NCI-H82 (cell line): ENCODE data around the gene REPS2.

Source experiments
- DNase-seq: peaks from one replicate; lab custom pipeline; 2025; lab: John Stamatoyannopoulos, UW

REPS2 gene

DNA sequence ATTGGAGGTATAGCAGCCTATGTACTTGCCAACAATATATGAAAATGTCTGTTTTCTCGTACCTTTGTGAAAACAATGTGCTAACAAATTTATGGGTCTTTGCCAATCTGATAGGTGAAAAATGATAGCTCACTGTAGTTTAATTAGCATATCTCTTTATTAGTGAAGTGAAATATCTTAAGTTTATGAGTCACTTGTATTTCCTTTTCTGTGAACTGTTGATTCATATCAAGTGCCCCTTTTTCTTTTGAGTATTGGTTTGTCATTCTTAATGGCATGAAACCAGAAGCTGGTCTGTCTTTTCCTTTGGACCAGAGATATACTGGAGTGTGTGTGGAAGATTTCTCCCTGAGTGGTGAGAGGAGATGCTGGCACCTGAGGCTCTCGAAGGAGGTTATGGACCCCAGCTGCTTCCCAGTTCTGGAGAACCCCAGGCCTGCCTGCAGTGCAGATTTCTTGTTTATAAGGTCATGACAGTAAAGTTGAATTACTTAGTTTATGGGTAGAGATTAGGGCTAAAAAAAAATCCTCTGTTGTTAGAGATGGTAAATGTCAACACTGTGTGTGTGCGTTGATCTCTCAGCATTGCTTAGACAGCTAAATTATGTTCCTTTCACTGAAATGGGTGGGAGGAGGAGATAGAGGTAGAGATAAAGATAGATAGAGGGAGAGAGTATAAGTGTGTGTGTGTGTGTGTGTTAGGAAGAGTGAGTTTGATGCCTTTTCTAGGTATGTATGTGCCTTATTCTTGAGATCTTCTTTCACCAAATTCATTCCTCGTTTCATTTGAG is 89.9 kb downstream of the REPS2 start:
- DNase-seq, result no peak

DNA sequence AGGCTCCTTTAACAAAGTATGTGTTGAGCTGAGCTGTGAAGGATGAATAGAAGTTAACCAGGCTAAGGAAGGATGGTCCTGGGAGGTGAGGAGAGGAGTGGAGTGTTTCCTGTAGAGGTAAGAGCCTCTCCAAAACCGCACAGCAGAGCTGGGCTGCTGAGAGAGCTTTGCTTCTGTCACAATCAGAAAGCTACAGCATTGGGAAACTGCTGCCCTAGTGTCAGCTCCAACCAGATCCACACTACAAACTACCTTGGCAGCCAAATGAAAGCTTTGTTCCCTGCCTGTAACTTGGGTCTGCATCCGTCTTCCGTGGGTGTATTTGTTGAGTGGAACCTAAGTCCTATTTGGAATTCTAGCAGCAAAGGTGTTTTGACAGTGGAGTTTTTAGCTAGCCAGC is 91.8 kb downstream of the REPS2 start:
- no peak for DNase-seq

GRCh38 chrX:17038681-17039161 is 92.3 kb downstream of the REPS2 start:
- no peak for DNase-seq

- DNase-seq, result no peak
These were observed 93.4 kb downstream of the REPS2 start for GRCh38 chrX:17039826-17040225.

GRCh38 chrX:17040711-17041110 is 94.3 kb downstream of the REPS2 start:
- no peak for DNase-seq

DNA sequence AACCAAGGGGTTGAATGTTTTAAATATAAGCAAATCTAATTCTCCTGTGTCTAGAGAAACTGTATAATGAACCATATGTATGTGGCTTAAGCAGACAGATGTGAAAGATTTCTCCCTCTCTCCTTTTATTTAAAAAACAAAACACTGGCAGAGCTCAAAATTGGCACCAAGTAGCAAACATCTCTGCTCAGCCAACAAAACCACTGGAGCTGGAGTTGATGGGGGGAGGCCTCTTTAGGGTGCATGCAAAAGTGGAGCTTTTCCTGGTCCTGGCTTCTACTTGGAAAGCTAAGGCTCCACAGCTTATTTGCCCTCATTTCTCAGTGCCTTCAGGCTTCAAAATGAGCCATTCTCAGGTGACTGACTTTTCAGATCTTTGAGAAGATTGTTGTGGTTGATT is 95.6 kb downstream of the REPS2 start:
- DNase-seq, result no peak

DNA sequence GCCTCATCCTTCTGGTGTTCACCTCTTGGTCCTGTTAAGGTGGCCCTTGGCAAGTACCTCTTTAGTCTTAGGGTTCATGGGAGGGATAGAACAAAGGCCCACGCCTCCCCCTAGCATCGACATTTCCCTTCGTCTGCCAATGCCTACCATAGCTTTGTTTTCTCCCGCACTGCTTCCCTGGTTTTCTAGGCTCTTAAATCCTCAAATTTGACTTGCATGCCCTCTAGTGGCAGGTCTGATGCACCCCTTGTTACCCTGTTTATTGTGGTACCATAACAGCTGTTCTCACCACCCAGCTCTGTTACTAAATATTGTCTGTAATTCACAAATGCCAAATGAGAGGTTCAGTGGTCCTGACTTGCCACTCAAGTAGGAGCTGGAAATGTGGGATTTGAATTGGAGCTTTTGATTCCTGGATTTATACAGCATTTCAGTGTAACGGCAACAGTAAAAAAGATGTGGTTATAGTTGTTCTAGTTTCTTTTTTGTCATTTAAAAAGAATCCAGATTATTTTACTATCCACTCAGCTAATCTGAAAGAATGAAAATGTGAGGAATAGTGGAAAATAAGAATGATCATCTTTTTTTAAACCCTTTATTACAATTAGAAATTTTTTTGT is 100.1 kb downstream of the REPS2 start:
- peak; percentile 92 for DNase-seq

DNA sequence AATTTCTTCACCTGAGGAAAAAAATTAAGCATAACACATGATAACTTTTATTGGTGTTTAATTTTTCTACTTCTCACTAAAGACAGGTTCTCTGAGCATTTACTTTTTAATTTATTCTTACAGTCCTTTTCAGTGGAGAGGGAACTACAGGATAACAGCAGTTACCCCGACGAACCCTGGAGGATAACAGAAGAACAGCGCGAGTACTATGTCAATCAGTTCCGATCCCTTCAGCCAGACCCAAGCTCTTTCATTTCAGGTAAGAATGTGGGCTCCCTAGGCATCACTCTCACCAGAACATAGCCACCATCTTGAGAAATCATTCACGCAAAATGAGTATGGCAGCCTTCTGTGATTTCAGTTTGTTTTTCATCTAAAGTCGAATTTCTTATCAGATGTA is 100.8 kb downstream of the REPS2 start:
- DNase-seq, result peak; percentile 21

DNA sequence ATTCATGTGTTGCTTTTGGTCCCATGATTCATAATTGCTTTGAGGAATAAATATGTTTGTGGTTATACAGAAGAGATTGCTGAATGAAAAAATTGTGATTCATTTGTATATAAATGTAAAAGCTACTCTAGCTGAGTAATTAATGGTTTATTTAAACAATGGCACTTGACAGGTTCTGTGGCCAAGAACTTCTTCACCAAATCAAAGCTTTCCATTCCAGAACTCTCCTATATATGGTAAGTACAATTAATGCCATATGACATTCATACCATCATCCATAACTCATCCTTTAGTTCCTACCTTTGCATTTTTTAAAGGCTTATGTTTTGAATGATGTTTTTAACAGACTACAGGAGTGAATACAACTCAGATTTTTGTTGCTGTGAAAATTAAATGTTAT is 105.8 kb downstream of the REPS2 start:
- DNase-seq, result no peak

DNA sequence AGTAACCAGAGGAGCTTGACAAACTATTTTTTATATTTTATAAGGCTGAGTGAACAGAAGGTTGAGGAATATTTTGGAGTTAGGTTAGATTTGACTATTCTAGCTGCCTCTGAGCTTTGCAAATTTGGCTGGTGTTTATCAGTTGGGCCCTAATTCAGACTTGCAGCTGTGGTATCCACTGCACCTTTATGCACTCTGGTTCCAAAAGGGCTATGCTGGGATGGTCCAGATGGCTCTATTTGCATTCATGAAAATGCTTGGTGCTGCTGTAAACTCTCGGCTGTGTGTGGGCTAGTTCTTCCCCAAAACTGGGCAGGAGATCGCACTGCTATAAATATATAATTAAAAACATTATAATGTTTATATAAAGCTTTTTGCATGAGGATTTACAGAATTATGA is 106.3 kb downstream of the REPS2 start:
- DNase-seq, result no peak

GRCh38 chrX:17053502-17053901 is 107.0 kb downstream of the REPS2 start:
- no peak for DNase-seq

GRCh38 chrX:17056868-17057608 is 110.6 kb downstream of the REPS2 start:
- DNase-seq, result no peak

DNA sequence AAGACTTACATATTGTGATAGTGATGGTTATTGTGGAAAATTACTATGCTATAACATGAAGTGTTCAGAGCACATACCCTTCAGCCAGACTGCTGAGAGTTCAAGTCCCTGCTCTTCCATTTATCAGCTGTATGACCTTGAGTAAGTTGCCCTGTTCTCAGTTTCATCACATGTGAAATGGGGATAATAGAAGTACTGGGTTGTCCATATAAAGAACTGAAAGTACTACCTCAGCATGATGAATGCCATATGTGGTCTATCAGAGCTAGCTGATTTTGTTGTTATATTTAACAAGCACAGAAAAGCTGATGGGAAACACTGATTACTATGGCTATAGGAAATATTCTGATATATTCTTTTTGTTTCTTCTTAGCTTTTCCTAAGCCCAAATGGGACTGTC is 115.6 kb downstream of the REPS2 start:
- DNase-seq, result no peak

DNA sequence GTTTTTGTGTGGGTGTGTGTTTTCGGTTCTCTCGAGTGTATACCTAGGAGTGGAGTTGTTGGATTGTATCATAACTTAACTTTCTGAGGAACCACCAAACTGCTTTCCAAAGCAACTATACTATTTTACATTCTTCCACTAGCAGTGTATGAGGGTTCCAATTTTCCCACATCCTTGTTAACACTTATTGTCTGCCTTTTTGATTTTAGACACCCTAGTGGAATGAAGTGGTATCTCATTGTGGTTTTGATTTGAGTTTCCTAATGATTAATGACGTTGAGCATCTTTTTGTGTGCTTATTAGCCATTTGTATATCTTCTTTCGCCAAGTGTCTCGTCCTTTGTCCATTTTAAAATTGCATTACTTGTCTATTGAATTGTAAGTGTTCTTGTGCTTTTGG is 118.6 kb downstream of the REPS2 start:
- peak; percentile 13 for DNase-seq

DNA sequence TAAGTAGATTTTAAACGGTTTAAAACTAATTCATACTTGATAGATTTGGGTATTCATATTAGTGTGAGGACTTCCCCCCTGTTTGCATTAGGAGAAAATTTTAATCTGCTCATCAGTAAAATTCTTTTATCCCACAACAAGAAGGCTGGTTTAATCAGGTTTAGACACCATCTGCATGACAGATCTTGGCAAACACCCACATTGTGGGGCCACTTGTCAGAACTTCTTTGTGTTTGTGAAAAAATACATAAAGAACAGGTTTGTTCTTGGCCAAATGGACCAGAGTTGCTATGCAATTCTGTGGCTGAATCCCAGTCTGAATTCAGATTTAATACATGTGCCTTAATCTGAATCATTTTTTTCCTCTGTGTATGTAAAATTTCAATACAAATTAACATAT is 121.1 kb downstream of the REPS2 start:
- DNase-seq, result peak; percentile 78

- DNase-seq, result no peak
These were observed 125.8 kb downstream of the REPS2 start for GRCh38 chrX:17072301-17072700.

DNA sequence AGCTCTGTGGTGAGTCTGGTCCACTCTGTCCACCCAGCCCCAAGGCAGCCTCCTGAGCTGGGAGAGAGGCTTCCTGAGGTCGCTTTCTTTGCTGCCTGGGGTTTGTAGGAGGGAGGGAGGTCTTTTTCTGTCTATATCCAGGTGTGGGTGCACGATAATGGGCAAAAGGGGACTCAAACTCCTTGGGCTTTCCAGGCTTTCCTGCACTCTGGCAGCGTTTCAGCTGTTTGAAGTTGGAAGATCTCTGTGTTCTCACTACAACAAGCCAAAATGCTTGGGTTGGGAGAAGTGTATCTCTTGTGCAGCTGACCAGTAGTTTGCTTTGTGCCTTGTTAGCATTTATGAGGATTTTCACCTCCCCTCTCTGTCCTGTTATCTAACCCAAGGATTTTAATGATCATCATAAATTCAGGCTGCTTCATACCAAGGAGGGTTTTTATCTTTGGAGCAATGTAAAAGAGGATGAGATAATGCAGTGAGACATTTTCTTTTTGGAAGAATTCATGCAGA is 126.3 kb downstream of the REPS2 start:
- no peak for DNase-seq

GRCh38 chrX:17075004-17075403 is 128.5 kb downstream of the REPS2 start:
- DNase-seq, result no peak

GRCh38 chrX:17077361-17077760 is 130.9 kb downstream of the REPS2 start:
- DNase-seq, result no peak

DNA sequence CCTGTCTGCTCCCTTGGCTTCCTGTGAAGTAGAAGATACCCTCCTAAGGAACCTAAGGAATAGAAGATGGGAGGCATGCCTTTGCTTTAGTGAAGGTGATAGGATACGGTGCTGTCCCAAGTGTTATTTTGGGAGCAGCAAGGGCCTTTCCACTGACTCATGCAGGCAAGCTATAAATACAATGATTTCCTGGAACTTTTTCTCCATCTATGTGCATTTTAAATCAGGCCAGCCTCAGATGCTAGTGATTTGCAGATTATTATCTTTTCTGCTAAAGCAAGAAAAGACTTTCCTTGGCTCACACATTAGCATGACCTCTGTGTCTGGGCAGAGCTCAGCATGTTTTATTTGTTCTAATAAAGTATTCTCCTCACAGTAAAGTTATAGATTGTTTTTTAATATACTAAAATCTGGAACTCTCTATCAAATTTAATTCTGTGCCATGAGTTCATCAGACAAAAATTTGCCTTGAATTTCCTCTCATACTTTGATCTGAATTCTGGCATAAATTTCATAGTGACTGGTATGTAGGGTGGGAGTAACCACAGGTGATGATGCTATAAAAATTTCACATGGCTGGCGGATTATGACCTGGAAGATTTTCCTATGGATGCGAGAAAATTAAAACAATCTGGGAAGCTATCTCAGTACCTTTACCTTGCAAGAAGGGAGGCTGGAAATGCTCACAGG is 131.7 kb downstream of the REPS2 start:
- no peak for DNase-seq

DNA sequence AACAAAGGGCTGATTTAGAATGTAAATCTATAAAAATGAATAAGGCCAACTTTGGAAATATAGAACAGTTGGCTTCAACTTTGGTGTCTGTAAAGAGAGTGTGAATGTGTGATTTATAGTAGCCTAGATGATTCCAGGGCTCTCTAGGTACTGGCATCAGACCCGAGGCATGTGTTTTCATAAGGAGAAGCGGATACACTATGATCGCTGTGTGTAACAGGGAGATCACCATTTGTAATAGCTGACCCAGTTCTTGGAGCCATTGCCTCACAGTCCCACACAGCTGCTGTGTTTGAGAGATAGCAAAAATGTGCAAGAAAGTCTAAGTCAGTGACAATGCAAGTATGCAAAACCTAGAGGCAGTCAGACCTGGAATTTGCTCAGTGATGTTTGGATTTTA is 135.1 kb downstream of the REPS2 start:
- no peak for DNase-seq

GRCh38 chrX:17081968-17082367 is 135.5 kb downstream of the REPS2 start:
- peak; percentile 6 for DNase-seq
